Suprapubic skin (tissue), 4 donors: Measurements from ENCODE around the gene PLCB1.

ENCODE experiments used
- EP300 ChIP-seq: sonication (generic); formaldehyde crosslinking; IDR thresholded peaks from one replicate; pipeline ENCODE4 v1.6.1; 2017; ENCODE audit warnings: antibody characterized with exemption
- POLR2A ChIP-seq, 2 donors: fragments of 450-650 bp; IDR thresholded peaks; one replicate each; pipeline ENCODE4 v1.6.1; 2017; ENCODE audit warnings: antibody characterized with exemption in 2 of 2, mild to moderate bottlenecking in 2 of 2, moderate library complexity in 2 of 2
- POLR2AphosphoS5 ChIP-seq, 3 donors: sonication (generic); formaldehyde crosslinking; IDR thresholded peaks; one replicate each; pipeline ENCODE4 v1.6.1; 2017; ENCODE audit warnings: antibody characterized with exemption in 3 of 3
- TF ChIP-seq, protein P1 (sequence below), 2 donors: fragments of 200-600 bp in 1 of 2; fragments of 450-650 bp in 1 of 2; sonication (generic) in 1 of 2; IDR thresholded peaks; one replicate each; pipeline ENCODE4 v1.5.1; 2016 to 2019; ENCODE audit warnings: antibody characterized with exemption in 2 of 2, mild to moderate bottlenecking in 1 of 2, moderate library complexity in 1 of 2

DNA sequence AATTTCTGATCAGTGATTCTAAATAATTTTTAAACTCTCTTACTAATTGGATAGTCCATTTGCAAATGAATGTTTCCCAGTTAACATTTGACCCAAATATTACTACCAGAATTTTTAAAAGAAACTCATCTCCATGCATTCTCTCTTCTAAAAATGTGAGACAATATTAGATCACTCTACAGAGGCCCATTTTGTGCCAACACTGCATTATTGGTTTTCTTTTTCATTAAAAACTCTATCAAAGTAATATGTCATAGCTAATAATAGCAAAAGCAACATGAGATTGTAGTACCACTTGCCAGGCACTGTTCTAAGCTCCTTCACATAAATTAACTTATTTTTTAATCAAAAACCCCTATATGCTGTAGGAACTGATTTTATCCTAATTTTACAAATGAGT is 591.2 kb downstream of the PLCB1 start:
- TF ChIP-seq, protein P1, sequence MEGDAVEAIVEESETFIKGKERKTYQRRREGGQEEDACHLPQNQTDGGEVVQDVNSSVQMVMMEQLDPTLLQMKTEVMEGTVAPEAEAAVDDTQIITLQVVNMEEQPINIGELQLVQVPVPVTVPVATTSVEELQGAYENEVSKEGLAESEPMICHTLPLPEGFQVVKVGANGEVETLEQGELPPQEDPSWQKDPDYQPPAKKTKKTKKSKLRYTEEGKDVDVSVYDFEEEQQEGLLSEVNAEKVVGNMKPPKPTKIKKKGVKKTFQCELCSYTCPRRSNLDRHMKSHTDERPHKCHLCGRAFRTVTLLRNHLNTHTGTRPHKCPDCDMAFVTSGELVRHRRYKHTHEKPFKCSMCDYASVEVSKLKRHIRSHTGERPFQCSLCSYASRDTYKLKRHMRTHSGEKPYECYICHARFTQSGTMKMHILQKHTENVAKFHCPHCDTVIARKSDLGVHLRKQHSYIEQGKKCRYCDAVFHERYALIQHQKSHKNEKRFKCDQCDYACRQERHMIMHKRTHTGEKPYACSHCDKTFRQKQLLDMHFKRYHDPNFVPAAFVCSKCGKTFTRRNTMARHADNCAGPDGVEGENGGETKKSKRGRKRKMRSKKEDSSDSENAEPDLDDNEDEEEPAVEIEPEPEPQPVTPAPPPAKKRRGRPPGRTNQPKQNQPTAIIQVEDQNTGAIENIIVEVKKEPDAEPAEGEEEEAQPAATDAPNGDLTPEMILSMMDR (IDR thresholded peaks at IDR 0.05) = no peak
- no peak for TF ChIP-seq POLR2AphosphoS5 (IDR thresholded peaks at IDR 0.05)
- no peak for TF ChIP-seq POLR2A (IDR thresholded peaks at IDR 0.05)
- no peak for TF ChIP-seq EP300
